Inflammatory macrophage treated with lipopolysaccharide for 4 hours (primary cell): ENCODE data around the gene FARS2.
"Not testable (repeated sequence)": the region's sequence is repeated elsewhere in the genome, so short reads cannot be mapped to it uniquely, and the experiment has no call there.

ENCODE experiments used
- DNase-seq: peaks from one replicate; pipeline ENCODE4 v3.0.0-alpha.2; 2020

The FARS2 gene

GRCh38 chr6:5772408-5773120 is 511.3 kb downstream of the FARS2 start:
- no peak for DNase-seq

DNA sequence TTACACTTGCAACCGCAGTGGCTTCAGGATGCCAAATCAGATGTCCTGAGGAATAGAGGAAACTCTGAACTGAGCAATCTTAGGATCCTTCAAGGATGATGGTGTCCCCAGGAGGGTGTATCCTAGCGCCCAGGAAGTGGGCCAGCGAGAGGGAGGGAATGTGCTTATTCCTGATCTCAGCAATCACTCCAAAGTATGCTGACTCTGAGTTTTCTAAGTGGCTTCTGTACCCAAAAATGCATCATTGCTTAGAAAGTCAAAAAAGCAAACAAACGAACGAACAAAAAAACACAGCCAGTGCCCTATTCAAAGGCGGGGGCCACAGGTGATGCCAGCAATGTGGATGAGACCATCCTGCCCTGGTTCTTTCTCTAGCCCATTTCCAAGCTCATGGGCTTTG is 514.8 kb downstream of the FARS2 start:
- DNase-seq = no peak

DNA sequence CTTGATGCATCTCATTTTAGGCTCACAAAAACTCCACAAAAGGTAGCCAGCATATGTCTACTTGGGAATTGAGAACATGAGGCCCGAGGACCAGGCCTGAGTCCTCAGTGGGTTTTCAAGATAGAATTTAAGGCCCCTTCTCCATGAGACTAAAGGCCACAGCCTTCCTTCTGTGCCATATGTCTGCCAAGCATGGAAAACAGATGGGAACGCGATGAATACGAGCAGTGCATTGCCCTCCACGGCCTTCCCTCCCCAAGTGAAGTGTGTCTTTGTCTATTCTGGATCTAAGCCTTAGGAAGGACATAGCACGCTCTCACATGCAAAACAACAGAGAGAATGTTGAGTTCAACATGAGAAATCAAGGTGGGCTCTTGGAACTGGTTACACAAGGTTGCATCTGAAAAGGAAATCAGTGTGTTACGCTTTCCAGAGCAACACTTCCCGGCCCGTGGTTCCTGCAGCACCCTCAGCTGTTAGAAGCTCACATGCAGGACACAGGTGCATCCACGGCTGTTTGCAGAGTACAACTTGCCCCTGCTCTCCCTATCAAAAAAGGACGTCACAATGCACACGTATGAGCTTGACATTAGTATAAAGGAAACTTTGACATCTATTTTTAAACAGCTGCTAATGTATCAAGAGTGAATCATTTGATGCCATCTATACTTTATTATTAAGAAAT is 515.5 kb downstream of the FARS2 start:
- DNase-seq = no peak

- DNase-seq = no peak
These were observed 517.1 kb downstream of the FARS2 start for GRCh38 chr6:5778317-5778857.

- no peak for DNase-seq
These were observed 517.6 kb downstream of the FARS2 start for GRCh38 chr6:5778906-5779305.

DNA sequence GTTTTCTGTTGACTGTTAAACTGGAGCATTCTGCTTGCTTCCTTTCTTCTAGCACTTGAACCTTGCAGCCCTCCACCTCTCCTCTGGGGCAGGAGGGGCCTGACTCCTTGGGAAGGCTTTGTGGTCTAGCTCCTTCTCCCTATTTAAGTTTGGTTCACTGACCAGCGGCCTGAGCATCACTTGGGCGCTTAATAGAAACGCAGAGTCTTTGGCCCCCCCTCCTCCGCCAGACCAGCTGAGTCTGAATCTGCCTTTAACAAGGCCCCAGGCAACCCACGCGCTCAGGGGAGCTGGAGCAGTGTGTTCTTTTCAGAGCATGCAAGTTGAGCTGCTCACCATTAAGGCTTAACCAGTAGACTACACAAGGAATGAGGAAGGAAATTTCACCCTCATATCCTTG is 519.7 kb downstream of the FARS2 start:
- no peak for DNase-seq

DNA sequence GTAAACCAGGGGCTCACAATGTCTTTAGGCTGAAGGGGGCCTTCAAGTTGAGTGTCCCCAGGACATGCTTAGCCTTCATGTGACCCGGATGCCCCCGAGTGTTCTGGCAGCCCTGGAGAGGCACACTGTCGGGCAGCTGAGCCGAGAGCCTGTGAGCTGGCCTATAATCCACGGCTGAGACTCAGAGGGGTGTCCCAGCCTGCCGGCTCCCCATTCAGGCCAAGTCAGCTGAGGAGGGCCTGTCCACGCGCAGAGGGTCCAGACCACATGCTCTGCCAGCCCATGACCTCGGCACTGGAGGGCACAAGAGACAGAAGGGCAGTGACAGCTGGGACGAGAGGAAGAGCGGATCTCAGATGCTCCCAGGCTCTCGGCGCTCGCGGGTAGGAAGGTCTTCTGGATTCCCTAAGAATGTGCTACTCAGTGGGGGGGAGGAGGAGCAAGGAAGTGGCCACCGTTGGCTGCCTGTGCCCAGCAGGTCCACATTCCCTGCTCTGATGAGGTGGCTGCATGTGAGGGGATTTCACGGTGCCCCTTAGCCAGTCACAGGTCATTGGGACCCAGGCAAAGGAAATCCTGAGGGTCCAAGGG is 520.7 kb downstream of the FARS2 start:
- no peak for DNase-seq

GRCh38 chr6:5782783-5783547 is 521.7 kb downstream of the FARS2 start:
- DNase-seq = no peak

GRCh38 chr6:5783584-5784089 is 522.3 kb downstream of the FARS2 start:
- no peak for DNase-seq

DNA sequence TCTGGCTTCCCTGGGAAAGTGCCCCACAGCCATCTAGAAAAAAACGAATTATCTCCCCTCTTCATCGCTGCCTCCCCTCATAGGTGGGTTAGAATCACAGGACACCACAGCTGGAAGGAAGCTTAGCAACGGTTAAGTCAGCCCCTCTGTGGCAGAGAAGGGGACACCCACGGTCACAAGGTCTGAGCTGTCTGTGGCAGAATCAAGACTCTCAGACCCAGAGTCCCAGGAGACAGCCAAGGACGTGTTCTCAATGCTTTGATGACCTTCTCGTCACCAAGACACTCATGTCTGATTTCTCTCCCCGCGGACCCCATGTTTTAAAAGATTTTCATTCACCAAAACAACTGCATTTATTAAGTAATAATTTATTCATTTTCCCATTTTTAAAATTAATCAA is 523.9 kb downstream of the FARS2 start:
- DNase-seq = no peak

DNA sequence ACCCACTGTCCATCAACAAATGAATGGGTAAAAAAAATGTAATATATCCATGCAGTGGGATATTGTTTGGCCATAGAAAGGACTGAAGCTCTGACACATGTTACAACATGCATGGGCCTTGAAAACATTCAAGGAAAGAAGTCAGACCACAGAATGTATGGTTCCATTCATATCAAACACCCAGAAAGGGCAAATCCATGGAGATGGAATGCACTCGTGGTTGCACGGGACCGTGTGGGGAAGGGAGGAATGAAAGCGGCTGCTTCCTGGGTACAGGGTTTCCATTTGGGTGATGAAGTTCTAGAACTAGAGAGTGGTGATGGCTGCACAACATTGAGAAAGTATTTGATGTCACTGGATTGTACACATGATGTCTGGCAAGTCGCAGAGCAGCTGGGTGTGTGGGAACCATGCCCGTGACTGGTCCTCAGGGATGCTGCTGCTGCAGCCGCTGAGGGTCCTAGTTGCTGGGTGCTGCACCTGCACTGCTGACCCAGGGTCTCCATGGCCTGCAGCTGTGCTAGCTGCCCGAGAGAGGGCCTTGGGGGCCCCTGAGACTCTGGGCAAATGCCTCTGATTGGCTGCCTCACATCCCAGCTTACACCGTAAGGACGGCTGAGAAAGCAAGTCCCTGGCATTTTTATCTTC is 525.1 kb downstream of the FARS2 start:
- no peak for DNase-seq

DNA sequence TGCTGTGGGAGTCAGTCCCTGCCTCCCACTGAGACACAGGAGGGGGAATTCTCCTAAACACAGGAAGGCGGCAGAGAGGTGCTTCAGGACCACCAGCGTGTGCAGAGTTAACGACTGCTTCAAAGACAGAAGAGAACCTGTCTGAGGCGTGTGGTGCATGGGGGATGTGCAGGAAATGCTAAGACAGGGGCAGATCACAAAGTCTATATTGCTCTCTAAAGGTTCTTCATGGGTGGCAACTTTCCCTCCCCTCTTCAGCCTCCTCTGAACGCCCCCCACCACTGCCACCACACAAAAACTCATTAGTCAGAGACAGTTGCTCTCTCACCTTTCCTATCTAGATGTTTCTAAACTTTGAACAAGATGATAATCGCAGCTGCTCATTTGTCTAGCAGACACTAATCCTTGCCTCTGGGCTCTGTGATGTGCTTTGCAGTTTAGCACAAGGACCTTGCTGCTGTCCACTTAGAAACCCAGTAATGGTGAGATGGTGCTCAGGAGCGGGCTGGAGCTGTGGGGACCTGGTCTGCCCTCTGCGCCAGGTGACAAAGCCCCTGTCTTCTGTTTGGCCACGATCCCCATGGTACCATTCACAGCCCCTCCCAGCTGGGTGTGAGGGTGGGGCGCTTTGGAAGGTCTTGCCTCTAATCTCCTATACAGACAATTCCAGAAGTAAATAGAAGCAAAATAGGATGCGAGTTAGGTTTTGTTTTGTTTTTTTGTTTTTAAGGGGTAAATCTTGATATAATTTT is 525.8 kb downstream of the FARS2 start:
- no peak for DNase-seq

DNA sequence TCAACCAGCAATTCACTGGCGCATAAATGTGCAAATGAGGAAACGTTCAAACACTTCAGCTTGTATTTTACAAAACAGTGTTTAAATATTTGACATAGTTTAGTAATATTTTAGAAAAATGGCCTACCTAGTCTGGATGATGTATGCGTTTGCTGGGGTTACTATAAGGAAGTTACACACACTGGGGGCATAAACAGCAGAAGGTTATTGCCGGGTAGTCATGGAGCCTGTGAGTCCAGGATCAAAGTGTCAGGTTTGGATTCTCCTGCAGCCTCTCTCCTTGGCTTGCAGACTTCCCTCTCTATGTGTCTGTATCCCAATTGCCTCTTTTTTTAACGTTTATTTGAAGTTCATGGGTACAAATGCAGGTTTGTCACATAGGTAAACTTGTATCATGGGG is 528.1 kb downstream of the FARS2 start:
- not testable (repeated sequence) for DNase-seq

- not testable (repeated sequence) for DNase-seq
These were observed 535.2 kb downstream of the FARS2 start for GRCh38 chr6:5796555-5796954.

- DNase-seq = not testable (repeated sequence)
These were observed 545.1 kb downstream of the FARS2 start for GRCh38 chr6:5806406-5806805.

GRCh38 chr6:5809450-5809849 is 548.1 kb downstream of the FARS2 start:
- DNase-seq = no peak

GRCh38 chr6:5811997-5812396 is 550.7 kb downstream of the FARS2 start:
- no peak for DNase-seq

- no peak for DNase-seq
These were observed 552.3 kb downstream of the FARS2 start for GRCh38 chr6:5813625-5814027.

- no peak for DNase-seq
These were observed 552.8 kb downstream of the FARS2 start for GRCh38 chr6:5814116-5814515.

DNA sequence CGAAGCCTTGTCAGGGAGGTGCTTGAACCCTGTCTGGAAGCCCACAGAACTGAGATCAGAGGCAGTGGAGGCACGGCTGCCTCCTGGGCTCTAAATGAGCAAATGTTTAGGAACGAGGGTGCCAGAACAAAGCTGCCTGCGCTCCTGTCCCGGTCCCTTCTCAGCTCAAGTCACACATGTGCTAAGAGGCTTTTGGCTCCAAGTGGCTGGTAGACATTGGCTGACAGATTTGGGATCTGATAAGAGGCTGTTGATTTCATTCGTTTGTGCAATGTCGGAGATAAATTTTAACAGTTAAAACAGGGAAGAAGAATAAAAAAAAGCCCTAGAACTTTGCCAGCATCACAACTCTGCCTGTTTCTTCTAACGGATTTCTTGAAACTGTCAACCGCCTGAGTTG is 553.6 kb downstream of the FARS2 start:
- DNase-seq = no peak

GRCh38 chr6:5817869-5818268 is 556.6 kb downstream of the FARS2 start:
- DNase-seq = no peak

DNA sequence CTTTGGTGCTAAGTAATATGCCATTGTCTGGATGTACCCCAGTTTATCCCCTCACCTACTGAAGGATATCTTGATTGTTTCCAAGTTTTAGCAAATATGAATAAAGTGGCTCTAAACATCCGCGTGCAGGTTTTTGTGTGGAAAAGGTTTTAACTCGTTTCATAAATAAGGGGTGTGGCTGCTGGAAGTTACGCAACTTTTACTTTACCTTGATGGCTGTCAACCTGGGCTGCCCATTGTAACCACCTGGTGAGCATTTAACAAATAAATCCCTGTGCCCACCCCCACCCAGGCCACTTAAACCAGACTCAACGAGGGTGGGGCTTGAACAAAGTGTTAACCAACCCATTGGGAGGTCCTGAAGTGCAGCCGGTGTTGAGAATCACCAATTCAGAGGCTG is 557.6 kb downstream of the FARS2 start:
- DNase-seq = no peak
